CD4-positive, alpha-beta T cell treated with Interleukin-4 for 1 hour (primary cell): Measurements from ENCODE around the gene PABPC4L.
"Not testable (repeated sequence)": the region's sequence is repeated elsewhere in the genome, so short reads cannot be mapped to it uniquely, and the experiment has no call there.

ENCODE experiments used
- DNase-seq, 2 donors: peaks; one replicate each; pipeline ENCODE4 v3.0.0-alpha.2; 2020 to 2022

The PABPC4L gene

DNA sequence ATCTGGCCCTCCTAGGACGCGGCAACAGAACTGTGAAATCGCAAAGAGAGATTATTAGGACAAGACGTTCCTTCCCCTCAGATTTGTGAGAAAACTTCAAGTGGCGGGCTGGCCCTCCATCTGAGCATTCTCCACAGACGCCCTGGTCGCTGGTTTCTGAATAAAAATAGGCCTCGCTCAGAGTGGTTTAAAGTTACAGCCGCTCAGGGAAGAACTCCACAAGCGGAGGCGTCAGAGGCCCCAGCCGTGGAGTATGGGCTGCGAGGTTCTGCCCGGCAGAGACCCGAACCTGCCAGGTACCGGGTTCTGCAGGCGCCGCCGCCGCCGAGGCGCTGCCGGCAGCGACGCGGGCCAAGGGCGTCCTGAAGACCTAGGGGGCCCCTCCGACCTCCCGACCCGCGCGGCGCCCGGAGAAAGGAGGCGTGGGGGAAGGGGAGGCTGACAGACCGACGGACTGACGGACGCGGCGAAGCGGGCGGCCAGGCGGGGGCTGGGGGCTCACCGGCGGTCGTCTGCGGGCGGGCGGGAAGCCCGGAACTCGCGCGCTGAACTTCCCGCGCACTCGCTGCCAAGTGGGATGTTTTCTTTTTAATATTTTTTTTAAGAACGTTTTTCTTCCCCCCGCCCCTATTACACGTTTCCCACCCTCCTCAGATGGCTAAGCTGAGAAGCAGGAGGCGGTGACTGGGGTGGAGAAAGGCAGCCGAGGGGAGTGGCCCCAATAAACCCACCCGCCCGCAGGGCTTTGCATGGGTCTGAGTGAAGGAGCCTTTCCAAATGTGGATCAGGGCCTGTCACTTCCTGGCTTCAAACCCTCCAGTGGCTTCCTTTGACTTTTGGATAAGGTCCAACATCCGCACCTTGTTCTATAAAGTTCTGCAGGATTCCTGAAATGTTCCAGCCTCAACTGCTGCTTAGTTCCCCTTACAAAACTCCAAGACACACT lies at the start of gene PABPC4L:
PABPC4L (minus strand) TSS at position 574 of the 946 bp plus-strand sequence. CDS start 770 bp downstream, outside the sequence.
- DNase-seq = no peak

DNA sequence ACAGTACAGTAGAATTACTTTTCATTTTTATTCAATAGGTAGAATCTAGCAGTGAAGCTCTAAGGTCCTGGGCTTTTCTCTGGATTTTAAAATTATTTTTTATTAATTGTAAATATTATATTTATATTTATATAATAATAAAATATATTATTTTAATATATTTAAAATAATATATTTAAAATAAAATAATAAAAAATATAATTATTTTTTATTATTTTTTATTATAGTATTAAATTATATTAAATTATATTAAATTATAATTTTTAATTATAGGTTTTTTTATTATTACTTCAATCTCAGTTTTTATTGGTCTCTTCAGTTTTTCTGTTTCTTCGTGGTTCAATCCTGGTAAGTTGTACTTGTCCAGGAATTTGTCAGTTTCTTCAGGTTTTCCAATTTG lies 49.7 kb upstream of the PABPC4L start:
- no peak for DNase-seq

DNA sequence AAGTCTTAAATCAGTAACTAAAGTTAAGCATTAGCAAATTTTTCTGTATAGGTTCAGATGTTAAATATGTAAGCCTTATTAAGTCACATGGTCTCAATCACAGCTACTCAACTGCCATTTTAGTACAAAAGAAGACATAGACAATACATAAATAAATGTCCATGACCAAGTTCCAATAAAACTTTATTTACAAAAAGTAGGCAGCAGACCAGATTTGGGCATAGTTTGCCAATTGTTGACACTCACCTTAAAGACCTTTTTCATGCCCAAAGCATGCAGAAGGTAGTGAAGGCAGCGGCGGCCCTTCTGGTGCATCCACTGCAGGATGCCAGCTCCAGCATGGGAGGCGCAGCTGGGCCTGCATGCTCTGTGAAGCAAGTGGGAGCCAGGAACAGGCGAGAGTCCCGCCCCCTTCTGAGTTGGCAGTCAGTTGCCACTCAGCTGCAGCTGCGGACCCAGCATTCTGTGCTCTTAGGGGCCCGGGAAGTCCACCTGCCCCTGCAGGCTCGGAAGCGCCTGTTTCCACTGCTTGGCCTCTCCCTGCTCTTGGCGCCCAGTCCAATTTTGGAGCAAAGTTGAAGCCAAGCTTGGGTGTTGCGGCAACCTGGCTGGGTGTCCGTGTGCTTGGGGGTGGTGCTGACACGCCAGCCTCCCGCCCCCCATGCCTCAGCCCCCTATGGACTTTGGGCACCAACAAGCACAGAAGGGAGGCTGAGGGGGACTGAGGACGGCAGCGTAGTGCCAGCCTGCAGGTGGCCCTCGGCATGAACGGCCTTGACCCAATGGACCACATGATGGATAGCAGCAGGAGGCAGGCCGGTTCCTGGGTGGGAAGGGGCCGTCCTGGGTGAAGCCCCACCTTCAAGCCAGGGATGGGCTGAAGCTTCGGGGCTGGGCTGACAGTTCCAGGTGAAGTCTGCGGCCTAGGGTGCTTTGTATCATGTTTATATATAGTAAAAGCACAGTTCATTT lies 42.4 kb upstream of the PABPC4L start:
- DNase-seq = no peak

DNA sequence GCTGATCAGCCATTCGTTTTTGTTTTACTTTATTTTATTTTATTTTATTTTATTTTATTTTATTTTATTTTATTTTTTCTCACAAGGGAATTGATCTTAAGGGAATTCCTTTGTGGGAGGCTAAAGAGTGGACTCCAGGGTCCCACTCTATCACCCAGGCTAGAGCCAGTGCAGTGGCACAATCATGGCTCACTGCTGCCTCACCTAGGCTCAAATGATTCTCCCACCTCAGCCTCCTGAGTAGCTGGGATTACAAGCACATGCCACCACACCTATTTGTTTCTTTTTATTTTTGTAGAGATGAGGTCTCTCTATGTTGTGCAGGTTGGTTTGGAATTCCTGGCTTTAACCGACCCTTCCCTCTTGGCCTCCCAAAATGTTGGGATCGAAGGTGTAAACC lies 17.5 kb upstream of the PABPC4L start:
- no peak for DNase-seq

DNA sequence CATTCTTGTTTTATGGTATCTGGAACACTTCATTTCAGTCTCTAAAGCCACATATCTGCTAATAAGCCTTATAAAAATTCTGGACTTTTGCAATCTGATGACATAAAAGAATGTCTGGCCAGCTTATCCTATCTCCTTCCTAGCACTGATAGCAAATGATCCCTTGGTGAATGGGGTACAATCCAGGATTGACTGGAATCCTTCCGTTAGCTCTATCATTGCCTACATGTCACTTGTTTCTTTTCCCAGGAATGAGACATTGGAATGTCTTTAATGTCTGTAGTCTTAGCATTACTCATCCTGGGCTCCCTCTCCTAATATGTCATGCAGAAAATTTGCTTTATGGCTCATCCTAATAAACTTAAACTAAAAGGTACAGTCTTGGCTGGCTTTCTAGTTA lies 14.8 kb upstream of the PABPC4L start:
- DNase-seq = no peak

DNA sequence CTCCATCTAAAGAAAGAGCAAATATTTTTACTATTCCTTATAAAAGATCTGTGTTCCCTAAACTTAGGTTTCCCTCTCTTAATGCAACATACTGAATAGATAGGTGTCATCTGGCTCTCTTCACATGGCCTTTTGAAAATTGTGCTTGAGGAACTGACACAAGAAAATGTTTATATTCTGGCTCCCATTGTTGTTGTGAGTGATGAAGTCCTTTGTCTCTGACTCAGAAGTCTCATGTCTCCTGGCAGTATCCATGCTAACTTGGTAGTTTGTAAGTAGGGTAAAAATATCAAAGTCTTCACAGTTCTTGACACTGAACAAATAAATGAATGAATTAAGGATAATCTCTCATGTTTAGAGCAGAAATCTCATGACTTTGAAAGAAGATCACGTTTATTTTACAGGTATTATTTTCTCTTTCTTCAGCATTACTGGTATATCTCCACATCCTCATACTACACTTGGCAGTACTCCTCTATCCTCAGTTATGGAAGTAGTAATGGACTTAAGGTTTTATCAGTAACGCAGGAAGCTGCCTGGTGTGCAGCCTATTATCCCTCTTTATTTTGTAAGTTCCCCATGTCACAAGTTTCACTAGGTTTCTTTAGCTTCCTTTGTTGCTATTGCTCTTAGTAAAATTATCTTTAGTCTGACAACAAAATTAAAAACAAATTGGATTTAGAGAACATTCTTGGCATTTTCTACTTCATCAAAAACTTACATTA lies 14.2 kb upstream of the PABPC4L start:
- DNase-seq = no peak

DNA sequence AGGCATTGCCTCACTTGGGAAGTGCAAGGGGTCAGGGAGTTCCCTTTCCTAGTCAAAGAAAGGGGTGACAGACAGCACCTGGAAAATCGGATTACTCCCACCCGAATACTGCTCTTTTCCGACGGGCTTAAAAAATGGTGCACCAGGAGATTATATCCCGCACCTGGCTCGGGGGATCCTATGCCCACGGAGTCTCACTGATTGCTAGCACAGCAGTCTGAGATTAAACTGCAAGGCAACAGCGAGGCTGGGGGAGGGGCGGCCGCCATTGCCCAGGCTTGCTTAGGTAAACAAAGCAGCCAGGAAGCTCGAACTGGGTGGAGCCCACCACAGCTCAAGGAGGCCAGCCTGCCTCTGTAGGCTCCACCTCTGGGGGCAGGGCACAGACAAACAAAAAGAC lies 6.4 kb upstream of the PABPC4L start:
- not testable (repeated sequence) for DNase-seq

DNA sequence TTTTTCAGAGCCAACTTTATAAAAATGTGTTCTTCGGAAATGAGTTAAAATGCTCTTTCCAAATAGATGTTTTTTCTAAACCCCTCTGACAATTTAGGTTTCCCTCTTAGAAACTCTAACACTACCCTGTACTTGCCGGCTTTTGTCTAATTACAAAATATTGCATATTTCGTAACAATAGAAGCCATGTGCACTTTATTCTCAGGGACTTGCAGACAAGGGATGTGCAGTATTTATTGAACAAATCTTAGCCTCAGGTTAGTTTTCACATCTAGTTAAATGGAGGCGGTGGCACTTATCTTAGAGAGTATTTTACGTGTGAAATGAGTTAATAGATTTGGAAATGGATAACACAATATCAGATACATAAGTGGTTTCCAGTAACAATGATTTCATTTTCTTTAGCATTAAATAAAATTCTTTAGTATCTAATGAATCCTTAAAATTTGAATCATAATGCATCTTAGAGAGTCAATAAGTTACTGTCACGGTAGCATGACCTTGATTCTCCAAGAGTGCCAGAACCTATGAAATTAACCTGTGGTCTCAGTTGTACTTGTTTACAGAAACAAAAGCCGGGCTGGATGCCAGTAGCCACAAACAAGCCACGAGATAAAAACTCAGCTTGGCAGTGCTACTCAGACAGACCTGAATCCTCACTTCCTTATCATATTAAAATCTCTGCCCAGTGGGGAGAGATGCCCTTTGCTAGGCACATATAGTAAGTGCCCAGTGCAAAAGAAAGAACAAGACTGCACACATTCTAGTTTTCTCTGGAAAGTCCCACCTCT lies 772 bp upstream of the PABPC4L start:
- no peak for DNase-seq

DNA sequence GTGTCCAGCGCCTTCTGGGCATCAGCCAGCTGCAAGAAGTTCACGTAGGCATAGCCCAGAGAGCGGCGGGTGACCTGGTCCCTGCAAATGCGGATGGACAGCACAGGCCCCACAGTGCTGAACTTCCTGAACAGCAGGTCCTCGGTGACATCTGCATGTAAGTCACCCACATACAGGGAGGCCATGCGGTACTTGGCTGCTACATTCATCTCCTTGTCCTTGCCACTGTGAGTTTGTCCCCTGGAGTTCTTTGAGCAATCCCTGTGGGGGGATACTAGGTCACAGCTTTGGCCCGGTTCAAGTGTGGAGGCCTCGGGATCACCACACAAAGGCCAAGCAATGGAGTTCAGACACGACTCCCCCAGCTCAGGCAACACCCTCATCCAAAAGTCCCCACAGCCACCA lies 776 bp downstream of the PABPC4L start:
- DNase-seq = no peak

DNA sequence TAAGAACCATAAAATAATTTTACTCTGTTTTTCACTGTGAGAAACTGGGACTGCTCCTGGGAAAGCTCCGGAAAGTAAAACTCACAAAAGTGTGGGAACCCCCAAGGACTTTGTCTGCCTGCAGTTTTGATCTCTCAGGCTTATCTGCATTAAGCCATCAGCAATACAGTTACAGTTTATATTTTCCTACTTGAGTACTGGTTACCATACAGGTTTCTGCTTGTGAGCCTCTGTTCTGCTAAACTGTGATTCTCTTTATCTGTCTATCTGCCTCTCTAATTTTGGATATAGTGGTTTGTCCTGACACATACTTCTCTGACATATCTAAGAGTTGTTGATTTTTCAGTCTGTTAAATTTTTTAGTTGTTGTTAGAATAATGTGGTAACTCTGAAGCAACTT lies 11.6 kb downstream of the PABPC4L start:
- DNase-seq = no peak

DNA sequence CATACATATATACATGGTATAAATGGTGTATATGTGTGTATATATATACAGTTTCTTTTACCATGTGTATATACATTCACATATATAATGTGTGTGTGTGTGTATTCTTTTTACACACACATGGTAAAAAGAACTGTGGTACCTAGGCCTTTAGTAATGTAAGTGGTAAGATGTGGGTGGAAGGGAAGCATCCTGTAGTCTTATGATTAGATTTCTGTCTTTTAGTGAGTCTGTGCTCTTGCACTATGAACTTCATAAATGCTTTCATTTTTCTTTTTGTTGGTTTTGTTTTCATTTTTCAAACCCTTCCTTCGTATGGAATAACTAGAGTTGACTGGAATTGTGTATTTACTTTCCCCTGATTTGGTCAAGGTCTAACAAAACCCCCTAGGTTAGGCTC lies 12.1 kb downstream of the PABPC4L start:
- no peak for DNase-seq

DNA sequence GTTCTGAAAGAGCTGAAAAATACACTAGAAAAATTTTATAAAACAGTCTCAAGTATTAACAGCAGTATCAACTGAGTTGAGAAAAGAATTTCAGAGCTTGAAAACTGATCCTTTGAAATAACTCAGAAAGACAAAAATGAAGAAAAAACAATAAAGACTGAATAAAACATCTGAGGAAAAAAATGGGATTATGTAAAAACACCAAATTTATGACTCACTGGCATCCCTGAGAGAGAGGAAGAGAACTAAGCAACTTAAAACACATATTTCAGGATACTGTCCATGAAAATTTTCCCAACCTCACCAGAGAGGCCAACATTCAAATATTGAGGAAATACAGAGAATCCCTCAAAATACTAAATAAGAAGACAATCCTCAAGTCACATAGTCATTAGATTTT lies 22.9 kb downstream of the PABPC4L start:
- DNase-seq = no peak

DNA sequence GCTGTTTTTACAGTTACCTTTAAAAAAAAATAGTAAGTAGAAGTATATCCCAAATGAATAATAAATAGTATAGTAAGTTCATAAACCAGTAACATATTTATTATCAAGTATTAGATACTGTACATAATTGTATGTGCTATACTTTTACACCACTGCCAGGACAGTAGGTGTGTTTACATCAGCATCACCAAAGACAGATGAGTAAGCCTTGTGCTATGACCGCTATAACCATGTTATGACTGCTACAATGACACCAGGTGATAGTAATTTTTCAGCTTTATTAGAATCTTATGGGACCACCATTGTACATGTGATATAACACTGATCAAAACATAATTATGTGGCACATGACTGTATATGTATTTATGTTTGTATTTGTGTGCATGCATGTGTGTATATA lies 27.3 kb downstream of the PABPC4L start:
- no peak for DNase-seq

DNA sequence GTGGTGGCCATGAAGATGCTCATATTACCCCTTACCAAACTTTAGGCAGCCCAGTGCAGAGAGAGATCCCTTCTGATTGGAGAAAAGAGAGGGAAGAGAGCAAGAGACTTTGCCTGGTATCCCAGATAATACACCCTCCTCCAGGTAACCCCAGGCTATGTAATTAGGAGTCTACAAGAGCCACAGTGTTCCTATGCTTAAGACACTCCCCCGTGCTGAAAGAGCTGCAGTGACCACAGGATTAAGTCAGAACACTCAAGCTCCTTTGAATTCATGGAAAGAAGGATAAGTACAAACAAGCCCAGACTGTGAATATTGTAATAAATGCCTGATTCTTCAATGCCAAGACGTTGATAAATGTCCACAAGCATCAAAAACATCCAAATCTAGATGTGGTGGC lies 41.4 kb downstream of the PABPC4L start:
- no peak for DNase-seq

DNA sequence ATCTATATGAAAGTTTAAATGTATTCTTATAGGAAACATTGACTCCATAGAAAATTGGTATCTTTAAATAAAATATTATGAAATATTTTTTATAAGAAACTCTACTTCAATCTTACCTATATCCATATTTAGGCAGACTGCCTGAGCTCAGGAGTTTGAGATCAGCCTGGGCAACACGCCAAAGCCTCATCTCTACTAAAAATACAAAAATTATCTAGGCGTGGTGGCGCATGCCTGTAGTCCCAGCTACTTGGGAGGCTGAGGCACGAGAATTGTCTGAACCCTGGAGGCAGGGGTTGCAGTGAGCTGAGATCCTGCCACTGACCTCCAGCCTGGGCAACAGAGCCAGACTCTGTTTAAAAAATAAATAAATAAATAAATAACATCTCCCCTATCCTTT lies 47.5 kb downstream of the PABPC4L start:
- DNase-seq = no peak

DNA sequence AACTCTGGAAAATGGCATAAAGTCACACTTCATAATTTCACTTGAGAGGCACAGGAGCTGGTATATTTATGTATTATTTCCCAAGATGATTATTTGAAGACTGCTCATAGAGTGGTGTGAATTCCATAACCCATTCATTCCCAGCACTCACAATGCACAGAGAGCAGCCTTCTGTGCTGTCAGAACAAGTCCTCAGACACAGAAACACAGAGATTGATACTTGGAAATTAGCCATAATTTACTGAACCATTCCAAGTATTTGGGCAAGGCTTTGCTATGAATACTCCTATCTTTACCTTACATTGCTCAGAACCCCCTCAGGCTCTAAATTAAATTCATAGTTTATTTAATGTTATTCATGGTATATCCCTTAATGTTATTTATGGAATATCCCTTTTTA lies 53.6 kb downstream of the PABPC4L start:
- no peak for DNase-seq
